ENCODE results near the gene CCNI. TPM values are rescaled to one million over a fixed set of nuclear protein-coding genes. Genes with fewer than 3 reads are reported as not detected.
"Not testable (repeated sequence)": the region's sequence is repeated elsewhere in the genome, so short reads cannot be mapped to it uniquely, and the experiment has no call there.

Gene CCNI
- polyA plus RNA-seq, 1 donor from 2014 or later, result 341 TPM

- Mint-ChIP-seq H3K27me3 (no peaks in the 10 kb centered on the region), H3K9me3 (no peaks in the 10 kb centered on the region), H3K4me3 (no peak overlapping the region), H3K27ac (no peak overlapping the region), H3K36me3 (no peaks in the 10 kb centered on the region), H3K4me1 (peaks cover 29 to 50% (median 44%) of the 10 kb centered on the region in 3 donors)
These were observed 2.5 kb downstream of the CCNI start for GRCh38 chr4:77073106-77073809.

DNA sequence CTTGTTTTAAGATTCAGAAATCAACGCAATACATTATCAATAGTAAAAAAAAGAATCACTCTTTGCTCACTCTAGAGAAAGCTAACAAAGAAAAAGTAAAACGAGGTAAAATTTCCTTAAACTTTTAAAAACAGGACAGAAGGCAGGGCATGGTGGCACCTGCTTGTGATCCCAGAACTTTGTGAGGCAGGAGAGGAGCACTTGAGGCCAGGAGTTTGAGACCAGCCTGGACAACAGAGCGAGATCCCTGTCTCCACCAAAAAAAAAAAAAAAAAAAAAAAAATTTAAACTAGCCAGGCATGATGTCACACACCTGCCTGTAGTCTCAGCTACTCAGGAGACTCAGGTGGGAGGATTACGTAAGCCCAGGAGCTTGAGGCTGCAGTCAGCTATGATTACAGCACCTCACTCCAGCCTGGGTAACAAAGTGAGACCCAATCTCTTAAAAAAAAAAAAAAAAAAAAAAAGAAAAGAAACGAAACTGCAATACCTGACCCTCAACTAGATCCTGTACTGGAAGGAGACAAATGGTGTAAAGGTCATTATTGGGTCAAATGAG lies 3.5 kb downstream of the CCNI start:
- H3K4me3 Mint-ChIP-seq, result peak overlapping the region in 3 of 4 donors; percentile 52 to 86 (median 66)
- no peaks in the 10 kb centered on the region for H3K36me3 Mint-ChIP-seq
- no peaks in the 10 kb centered on the region for H3K27me3 Mint-ChIP-seq
- peaks cover 31 to 47% (median 39%) of the 10 kb centered on the region in 3 donors for H3K4me1 Mint-ChIP-seq
- no peaks in the 10 kb centered on the region for H3K9me3 Mint-ChIP-seq
- peak overlapping the region in 1 of 3 donors; percentile 88 for H3K27ac Mint-ChIP-seq

DNA sequence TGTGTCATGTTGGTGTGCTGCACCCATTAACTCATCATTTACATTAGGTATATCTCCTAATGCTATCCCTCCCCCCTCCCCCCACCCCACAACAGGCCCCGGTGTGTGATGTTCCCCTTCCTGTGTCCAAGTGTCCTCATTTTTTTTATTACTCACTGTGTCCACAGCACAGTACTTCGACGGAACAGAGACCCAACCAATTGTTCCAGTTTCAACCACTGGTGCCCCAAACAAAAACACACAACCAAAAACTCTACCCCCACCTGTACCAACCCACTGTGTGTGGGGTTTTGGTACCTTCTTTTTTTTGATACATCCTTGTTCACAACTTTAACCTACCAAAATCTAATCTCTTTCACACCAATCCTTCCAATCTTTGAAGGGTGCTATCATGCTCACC lies 6.3 kb downstream of the CCNI start:
- Mint-ChIP-seq H3K27ac (peak overlapping the region in 1 of 3 donors; percentile 85), H3K4me3 (peak overlapping the region in 2 of 4 donors; percentile 11 to 70), H3K4me1 (peaks cover 28 to 35% (median 32%) of the 10 kb centered on the region in 3 donors)
- H3K9me3 Mint-ChIP-seq, H3K27me3 Mint-ChIP-seq, H3K36me3 Mint-ChIP-seq: not testable (repeated sequence)

DNA sequence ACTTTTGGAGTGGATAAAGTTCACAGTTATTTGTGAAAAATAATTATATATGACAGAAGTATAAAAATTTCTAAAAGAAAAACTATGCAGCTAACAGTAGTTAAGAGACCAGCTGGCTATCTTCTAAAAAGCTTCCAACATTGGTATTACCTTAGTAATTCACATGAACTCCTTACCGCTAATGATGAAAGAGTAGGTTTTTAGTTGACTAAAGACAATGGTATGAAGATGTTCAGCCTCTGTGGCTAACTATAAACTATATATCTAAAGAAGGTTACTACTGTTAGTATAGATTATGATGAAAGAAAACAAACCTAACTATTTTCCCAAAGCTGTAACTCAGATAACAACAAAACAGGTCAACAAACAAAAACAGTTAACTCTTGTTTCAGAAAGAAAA lies 10.4 kb downstream of the CCNI start:
- H3K36me3 Mint-ChIP-seq, result peaks cover 6% of the 10 kb centered on the region
- no peaks in the 10 kb centered on the region for H3K9me3 Mint-ChIP-seq
- peaks cover 17 to 28% (median 17%) of the 10 kb centered on the region in 3 donors for H3K4me1 Mint-ChIP-seq
- H3K27ac Mint-ChIP-seq, result peak overlapping the region in 1 of 3 donors; percentile 63
- no peak overlapping the region for H3K4me3 Mint-ChIP-seq
- H3K27me3 Mint-ChIP-seq, result no peaks in the 10 kb centered on the region

GRCh38 chr4:77062856-77063255 lies 12.9 kb downstream of the CCNI start:
- Mint-ChIP-seq H3K4me3 (no peak overlapping the region), H3K4me1 (peaks cover 4 to 10% (median 5%) of the 10 kb centered on the region in 3 donors), H3K36me3 (peaks cover 6% of the 10 kb centered on the region), H3K9me3 (no peaks in the 10 kb centered on the region), H3K27ac (no peak overlapping the region), H3K27me3 (no peaks in the 10 kb centered on the region)

DNA sequence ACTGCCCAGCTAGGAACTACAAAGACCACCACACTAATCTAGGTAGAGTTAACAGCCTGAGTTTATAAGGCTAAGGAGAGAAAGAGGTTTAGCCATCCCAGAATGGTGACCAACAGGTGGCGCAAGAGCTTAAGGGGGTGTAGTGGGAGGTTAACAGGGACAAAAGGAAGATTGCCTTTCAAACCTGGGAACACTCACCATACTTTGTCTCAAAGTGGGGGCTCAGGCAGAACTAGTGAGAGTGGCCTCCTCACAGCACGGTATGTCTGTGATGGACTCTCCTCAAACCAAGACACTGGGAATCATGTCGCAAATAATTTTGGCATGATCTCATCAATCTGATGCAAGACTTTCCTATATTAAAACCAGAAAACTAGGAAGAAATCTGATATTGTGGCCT lies 23.4 kb downstream of the CCNI start:
- H3K4me1 Mint-ChIP-seq, result no peaks in the 10 kb centered on the region
- peak overlapping the region in 2 of 3 donors; percentile 4 to 57 for H3K27ac Mint-ChIP-seq
- no peaks in the 10 kb centered on the region for H3K27me3 Mint-ChIP-seq
- H3K9me3 Mint-ChIP-seq, result no peaks in the 10 kb centered on the region
- no peak overlapping the region for H3K4me3 Mint-ChIP-seq
- no peaks in the 10 kb centered on the region for H3K36me3 Mint-ChIP-seq

- Mint-ChIP-seq H3K27ac (no peak overlapping the region), H3K4me3 (no peak overlapping the region), H3K9me3 (no peaks in the 10 kb centered on the region), H3K4me1 (peaks cover 0 to 5% (median 0%) of the 10 kb centered on the region in 3 donors), H3K36me3 (no peaks in the 10 kb centered on the region), H3K27me3 (no peaks in the 10 kb centered on the region)
These were observed 24.8 kb downstream of the CCNI start for GRCh38 chr4:77050962-77051361.

DNA sequence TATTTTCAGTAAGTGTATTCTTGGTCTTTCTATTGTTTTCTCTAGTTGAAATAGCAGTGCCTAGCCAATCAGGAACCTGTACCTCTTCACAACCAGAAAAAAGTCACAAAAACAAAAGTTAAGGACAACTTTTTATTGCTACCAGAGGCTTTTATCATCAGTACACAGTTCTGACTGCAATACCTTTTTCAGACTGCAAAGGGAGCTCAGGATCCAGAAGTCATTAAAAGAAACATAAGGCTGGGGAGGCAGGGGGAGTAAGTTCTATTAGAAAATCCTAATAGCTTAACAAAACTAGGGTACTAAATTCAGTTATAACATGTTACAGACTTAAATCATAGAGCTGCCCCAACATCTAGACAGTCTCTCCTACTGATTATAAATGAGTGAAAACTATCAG lies 28.8 kb downstream of the CCNI start:
- Mint-ChIP-seq H3K36me3 (no peaks in the 10 kb centered on the region), H3K27ac (peak overlapping the region in 2 of 3 donors; percentile 3 to 46), H3K27me3 (no peaks in the 10 kb centered on the region), H3K9me3 (no peaks in the 10 kb centered on the region), H3K4me3 (no peak overlapping the region), H3K4me1 (peaks cover 2 to 12% (median 2%) of the 10 kb centered on the region in 3 donors)

DNA sequence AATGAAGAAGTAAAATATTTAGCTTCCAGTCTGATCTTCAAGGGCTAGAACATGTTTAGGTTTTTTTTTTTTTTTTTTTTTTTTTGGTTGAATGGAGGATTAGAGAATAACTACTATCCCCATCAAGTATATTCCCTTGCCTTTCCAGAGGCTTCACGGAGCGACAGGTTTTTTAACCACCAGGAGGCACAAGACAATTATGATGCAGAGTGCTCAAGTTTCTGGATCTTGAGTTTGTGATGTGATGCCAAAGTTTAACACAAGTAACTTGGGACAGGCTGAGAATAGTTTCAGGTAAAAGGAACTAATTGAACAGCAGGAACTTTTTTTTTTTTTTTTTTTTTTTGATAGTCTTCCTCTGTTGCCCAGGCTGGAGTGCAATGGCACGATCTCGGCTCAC lies 30.3 kb downstream of the CCNI start:
- Mint-ChIP-seq H3K36me3 (no peaks in the 10 kb centered on the region), H3K4me1 (peaks cover 12 to 19% (median 12%) of the 10 kb centered on the region in 3 donors), H3K9me3 (no peaks in the 10 kb centered on the region), H3K27ac (peak overlapping the region in 2 of 3 donors; percentile 57 to 85), H3K4me3 (no peak overlapping the region), H3K27me3 (no peaks in the 10 kb centered on the region)

- Mint-ChIP-seq H3K4me3 (no peak overlapping the region), H3K27me3 (no peaks in the 10 kb centered on the region), H3K36me3 (no peaks in the 10 kb centered on the region), H3K27ac (peak overlapping the region; percentile 1 to 57 (median 5)), H3K9me3 (no peaks in the 10 kb centered on the region), H3K4me1 (peaks cover 12 to 19% (median 12%) of the 10 kb centered on the region in 3 donors)
These were observed 31.2 kb downstream of the CCNI start for GRCh38 chr4:77044461-77045150.

- peaks cover 2% of the 10 kb centered on the region for H3K36me3 Mint-ChIP-seq
- H3K4me3 Mint-ChIP-seq, result no peak overlapping the region
- peak overlapping the region in 1 of 3 donors; percentile 93 for H3K27ac Mint-ChIP-seq
- peaks cover 12 to 19% (median 12%) of the 10 kb centered on the region in 3 donors for H3K4me1 Mint-ChIP-seq
- no peaks in the 10 kb centered on the region for H3K27me3 Mint-ChIP-seq
- H3K9me3 Mint-ChIP-seq, result no peaks in the 10 kb centered on the region
These were observed 32.2 kb downstream of the CCNI start for GRCh38 chr4:77043507-77044136.

DNA sequence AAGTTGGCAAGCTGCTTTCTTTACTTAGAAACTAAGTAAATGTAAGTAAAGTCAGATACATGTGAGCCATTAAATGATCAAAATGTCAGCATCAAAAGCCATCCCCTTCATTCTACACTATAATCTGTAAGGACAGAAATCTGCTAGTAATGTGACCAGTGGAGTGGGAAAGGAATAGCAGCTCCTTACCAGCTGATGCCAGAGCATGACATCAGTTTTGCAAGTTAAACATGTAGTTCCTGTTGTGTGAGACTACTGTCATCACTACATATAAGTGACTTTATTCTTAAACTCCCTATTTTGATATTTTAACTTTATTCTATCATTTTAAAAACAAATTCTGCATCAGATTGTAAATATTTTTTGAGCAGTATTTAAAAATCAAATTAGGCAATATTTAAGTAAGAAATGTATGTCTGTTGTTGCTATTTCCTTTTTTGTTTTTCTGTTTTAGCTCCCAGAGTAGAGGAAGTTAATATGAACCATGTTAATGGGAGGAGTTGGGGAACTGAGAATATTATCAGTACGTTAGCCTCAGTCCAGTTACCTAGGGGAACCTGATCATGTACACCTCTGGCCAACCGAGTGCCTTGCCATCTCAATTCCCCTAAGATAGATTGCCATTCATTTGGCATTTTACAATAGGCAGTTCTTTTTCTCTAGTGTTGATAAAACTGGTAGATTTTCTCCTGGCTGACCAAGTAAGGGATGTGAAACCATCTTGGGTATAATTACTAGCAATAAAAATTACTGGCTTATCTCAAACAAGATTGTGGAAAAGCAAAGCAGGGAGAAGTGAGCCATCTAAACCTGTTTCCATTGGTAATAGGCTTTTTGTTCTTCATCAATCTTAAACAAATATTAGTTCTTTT lies 34.7 kb downstream of the CCNI start:
- Mint-ChIP-seq H3K36me3 (peaks cover 3% of the 10 kb centered on the region), H3K27ac (peak overlapping the region; percentile 5 to 55 (median 48)), H3K4me1 (peaks cover 12 to 14% (median 12%) of the 10 kb centered on the region in 3 donors), H3K9me3 (no peaks in the 10 kb centered on the region), H3K27me3 (no peaks in the 10 kb centered on the region), H3K4me3 (peak overlapping the region in 2 of 4 donors; percentile 41 to 81)

DNA sequence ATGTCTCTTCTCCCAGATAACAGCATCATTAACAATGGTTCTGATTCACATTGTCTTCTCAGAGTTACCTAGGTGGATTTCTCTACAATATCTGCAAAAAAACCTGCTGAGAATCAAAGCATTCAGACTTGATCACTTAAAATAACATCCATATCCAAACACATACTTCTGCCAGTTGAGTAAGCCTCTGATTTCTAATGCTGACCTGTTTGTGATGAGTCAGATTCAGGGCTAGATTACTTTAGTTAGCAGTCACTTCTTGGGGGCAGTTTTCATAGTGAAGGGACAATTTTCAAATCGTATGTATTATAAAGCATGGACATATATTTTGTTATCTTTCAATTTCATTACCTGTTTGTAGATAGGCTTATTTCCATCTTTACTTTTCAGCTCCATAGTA lies 35.5 kb downstream of the CCNI start:
- Mint-ChIP-seq H3K36me3 (peaks cover 3% of the 10 kb centered on the region), H3K27me3 (no peaks in the 10 kb centered on the region), H3K4me1 (peaks cover 12 to 14% (median 12%) of the 10 kb centered on the region in 3 donors), H3K4me3 (no peak overlapping the region), H3K9me3 (no peaks in the 10 kb centered on the region), H3K27ac (peak overlapping the region in 1 of 3 donors; percentile 55)

- H3K27me3 Mint-ChIP-seq, result no peaks in the 10 kb centered on the region
- H3K27ac Mint-ChIP-seq, result no peak overlapping the region
- no peaks in the 10 kb centered on the region for H3K9me3 Mint-ChIP-seq
- H3K4me1 Mint-ChIP-seq, result peaks cover 12% of the 10 kb centered on the region in 3 donors
- H3K36me3 Mint-ChIP-seq, result peaks cover 3% of the 10 kb centered on the region
- H3K4me3 Mint-ChIP-seq, result no peak overlapping the region
These were observed 36.0 kb downstream of the CCNI start for GRCh38 chr4:77039796-77040195.

Data from IgD-negative memory B cell (primary cell).